GM12878 (cell line): ENCODE results near the gene CAVIN1. TPM values are rescaled to one million over a fixed set of nuclear protein-coding genes. Genes with fewer than 3 reads are reported as not detected.

ENCODE experiments used
- ASH2L ChIP-seq: fragments of 300-600, 200-600 bp; sonication (generic); IDR thresholded peaks from 2 replicates; pipeline ENCODE4 v1.6.1; 2017; ENCODE audit warnings: low read depth, mild to moderate bottlenecking, borderline replicate concordance
- BACH1 ChIP-seq: fragments of 450-650 bp; IDR thresholded peaks from 2 replicates; pipeline ENCODE4 v1.6.1; 2017; ENCODE audit warnings: mild to moderate bottlenecking, borderline replicate concordance
- CBX3 ChIP-seq: fragments of 200-600 bp; sonication (generic); IDR thresholded peaks from 2 replicates; pipeline ENCODE4 v1.6.1; 2016; ENCODE audit warnings: low read depth, borderline replicate concordance
- CBX5 ChIP-seq: sonication (generic); IDR thresholded peaks from 2 replicates; pipeline ENCODE4 v1.6.1; 2016; ENCODE audit warnings: low read depth, moderate library complexity, mild to moderate bottlenecking, inconsistent platforms
- E4F1 ChIP-seq: fragments of 450-650 bp; IDR thresholded peaks from 2 replicates; pipeline ENCODE4 v1.6.1; 2018; ENCODE audit warnings: borderline replicate concordance, mild to moderate bottlenecking; ENCODE audit not compliant: partially characterized antibody
- EGR1 ChIP-seq, 2 experiments: IDR thresholded peaks; 1 replicate in 1 of 2; 2 replicates in 1 of 2; pipeline ENCODE4 v1.6.1; 2011 to 2012; ENCODE audit warnings: low read depth in 2 of 2, low read length in 2 of 2, borderline replicate concordance in 1 of 2, mild to moderate bottlenecking in 1 of 2, moderate library complexity in 1 of 2
- HCFC1 ChIP-seq: fragments of 150-350 bp; IDR thresholded peaks from 2 replicates; pipeline ENCODE4 v1.6.1; 2014; ENCODE audit warnings: low read length
- IKZF1 ChIP-seq: fragments of 450-650 bp; conservative IDR thresholded peaks from 2 replicates; pipeline ENCODE4 v1.6.1; 2017; ENCODE audit warnings: antibody characterized with exemption, mild to moderate bottlenecking
- MEF2B ChIP-seq: fragments of 450-650 bp; IDR thresholded peaks from 2 replicates; pipeline ENCODE4 v1.6.1; 2018; ENCODE audit warnings: mild to moderate bottlenecking, moderate library complexity; ENCODE audit not compliant: partially characterized antibody, poor library complexity, severe bottlenecking
- PAX8 ChIP-seq: fragments of 450-650 bp; IDR thresholded peaks from 2 replicates; pipeline ENCODE4 v1.6.1; 2017; ENCODE audit warnings: mild to moderate bottlenecking, moderate library complexity
- RELA ChIP-seq: fragments of 450-650 bp; IDR thresholded peaks from 2 replicates; pipeline ENCODE4 v1.8.0; 2014; ENCODE audit warnings: borderline replicate concordance; ENCODE audit not compliant: partially characterized antibody
- RELB ChIP-seq: fragments of 450-650 bp; IDR thresholded peaks from 2 replicates; pipeline ENCODE4 v1.6.1; 2017; ENCODE audit warnings: low read depth, mild to moderate bottlenecking, moderate library complexity
- SMAD5 ChIP-seq: IDR thresholded peaks from 2 replicates; pipeline ENCODE4 v1.6.1; 2016; ENCODE audit warnings: antibody characterized with exemption, low read depth
- SRF ChIP-seq, 2 experiments: IDR thresholded peaks; 2 replicates each; pipeline ENCODE4 v1.6.1; 2011; ENCODE audit warnings: low read depth in 2 of 2, low read length in 2 of 2, mild to moderate bottlenecking in 1 of 2, moderate library complexity in 1 of 2
- SUPT20H ChIP-seq: IDR thresholded peaks from 2 replicates; pipeline ENCODE4 v1.6.1; 2011; ENCODE audit warnings: low read depth, mild to moderate bottlenecking, low read length, moderate library complexity, borderline replicate concordance; ENCODE audit not compliant: control insufficient read depth
- WRNIP1 ChIP-seq: IDR thresholded peaks from 2 replicates; pipeline ENCODE4 v1.6.1; 2011; ENCODE audit warnings: low read depth, low read length, improper control_type of control experiment, borderline replicate concordance
- ZNF217 ChIP-seq: fragments of 450-650 bp; IDR thresholded peaks from 2 replicates; pipeline ENCODE4 v1.6.1; 2017; ENCODE audit warnings: antibody characterized with exemption, mild to moderate bottlenecking
- ZNF24 ChIP-seq: fragments of 450-650 bp; IDR thresholded peaks from 2 replicates; pipeline ENCODE4 v1.6.1; 2017; ENCODE audit warnings: antibody characterized with exemption, mild to moderate bottlenecking
- ZNF274 ChIP-seq: IDR thresholded peaks from one replicate; pipeline ENCODE4 v1.8.0; 2011; ENCODE audit not compliant: insufficient read length, insufficient read depth
- polyA plus RNA-seq, 11 experiments: library from polyadenylated mRNA; depleted of rRNA in 4 of 11; unstranded in 6 of 11; stranded (reverse) in 5 of 11; fragments of >200 nt; fragmentation: Nextera tagmentation in 4 of 11; fragmentation: Illumina TruSeq in 1 of 11; extraction: Ambion mirVana in 4 of 11; extraction: Trizol in 1 of 11; gene quantifications; 1 replicate in 1 of 11; 2 replicates in 10 of 11; pipeline versions ENCODE4 v1.2.1 to v1.2.3, GENCODE V29; 2011 to 2016; ENCODE audit warnings: inconsistent platforms in 2 of 11, missing spikeins in 2 of 11, low read depth in 1 of 11
- total RNA-seq, 4 experiments: library from RNA; depleted of rRNA in 3 of 4; stranded (reverse); fragments of >200 nt in 3 of 4; fragmentation: Illumina TruSeq in 1 of 4; extraction: Trizol in 1 of 4; gene quantifications; 2 replicates each; pipeline versions ENCODE4 v1.2.1 to v1.2.3, GENCODE V29; 2013 to 2021
- TF ChIP-seq, protein P1 (sequence below): IDR thresholded peaks from 2 replicates; pipeline ENCODE4 v1.6.1; 2011; ENCODE audit warnings: low read depth, low read length, improper control_type of control experiment, borderline replicate concordance
- TF ChIP-seq, protein P2 (sequence below): fragments of 450-650 bp; IDR thresholded peaks from 2 replicates; pipeline ENCODE4 v1.6.1; 2017; ENCODE audit warnings: mild to moderate bottlenecking, low read depth, inconsistent platforms; ENCODE audit not compliant: poor library complexity, severe bottlenecking

CAVIN1 gene
- total and polyA plus RNA-seq, 10 of the 15 experiments (the other 5 are each of a cell fraction or from before 2014, with no cell fraction given): 0.03 to 1.1 (median 0.37) TPM

GRCh38 chr17:42456223-42457106 is 33.4 kb upstream of the CAVIN1 start (continued):
- TF ChIP-seq E4F1 (no peak), ASH2L (no peak), IKZF1 (peak; percentile 71), RELA (no peak), SUPT20H (no peak), PAX8 (no peak), BACH1 (no peak), CBX5 (0 out of 2 replicates have a peak, but pooled peaks have one; percentile 32), ZNF217 (no peak), SMAD5 (no peak), WRNIP1 (no peak), ZNF274 (no peak), SRF (IDR thresholded peaks at IDR 0.05; ENCODE audit: low read depth in 2 of 2, low read length in 2 of 2) (no peak), EGR1 (IDR thresholded peaks at IDR 0.05; ENCODE audit: borderline replicate concordance in 1 of 2, low read depth in 2 of 2, low read length in 2 of 2) (no peak), MEF2B (no peak), CBX3 (no peak), ZNF24 (no peak), RELB (peak; percentile 85), HCFC1 (no peak)
- TF ChIP-seq, protein P1, sequence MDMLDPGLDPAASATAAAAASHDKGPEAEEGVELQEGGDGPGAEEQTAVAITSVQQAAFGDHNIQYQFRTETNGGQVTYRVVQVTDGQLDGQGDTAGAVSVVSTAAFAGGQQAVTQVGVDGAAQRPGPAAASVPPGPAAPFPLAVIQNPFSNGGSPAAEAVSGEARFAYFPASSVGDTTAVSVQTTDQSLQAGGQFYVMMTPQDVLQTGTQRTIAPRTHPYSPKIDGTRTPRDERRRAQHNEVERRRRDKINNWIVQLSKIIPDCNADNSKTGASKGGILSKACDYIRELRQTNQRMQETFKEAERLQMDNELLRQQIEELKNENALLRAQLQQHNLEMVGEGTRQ: no peak
- TF ChIP-seq, protein P2, sequence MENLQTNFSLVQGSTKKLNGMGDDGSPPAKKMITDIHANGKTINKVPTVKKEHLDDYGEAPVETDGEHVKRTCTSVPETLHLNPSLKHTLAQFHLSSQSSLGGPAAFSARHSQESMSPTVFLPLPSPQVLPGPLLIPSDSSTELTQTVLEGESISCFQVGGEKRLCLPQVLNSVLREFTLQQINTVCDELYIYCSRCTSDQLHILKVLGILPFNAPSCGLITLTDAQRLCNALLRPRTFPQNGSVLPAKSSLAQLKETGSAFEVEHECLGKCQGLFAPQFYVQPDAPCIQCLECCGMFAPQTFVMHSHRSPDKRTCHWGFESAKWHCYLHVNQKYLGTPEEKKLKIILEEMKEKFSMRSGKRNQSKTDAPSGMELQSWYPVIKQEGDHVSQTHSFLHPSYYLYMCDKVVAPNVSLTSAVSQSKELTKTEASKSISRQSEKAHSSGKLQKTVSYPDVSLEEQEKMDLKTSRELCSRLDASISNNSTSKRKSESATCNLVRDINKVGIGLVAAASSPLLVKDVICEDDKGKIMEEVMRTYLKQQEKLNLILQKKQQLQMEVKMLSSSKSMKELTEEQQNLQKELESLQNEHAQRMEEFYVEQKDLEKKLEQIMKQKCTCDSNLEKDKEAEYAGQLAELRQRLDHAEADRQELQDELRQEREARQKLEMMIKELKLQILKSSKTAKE: peak; percentile 64
